Lower leg skin (tissue), 3 donors: Measurements from ENCODE around the gene PARS2.

ENCODE experiments used
- CTCF ChIP-seq, 3 donors: fragments of 450-650 bp; IDR thresholded peaks; one replicate each; pipeline ENCODE4 v1.5.1; 2016; ENCODE audit warnings: antibody characterized with exemption in 3 of 3, mild to moderate bottlenecking in 3 of 3, moderate library complexity in 2 of 3
- POLR2A ChIP-seq, 2 donors: fragments of 450-650 bp; IDR thresholded peaks; one replicate each; pipeline ENCODE4 v1.6.1; 2016 to 2017; ENCODE audit warnings: antibody characterized with exemption in 2 of 2, mild to moderate bottlenecking in 1 of 2, moderate library complexity in 1 of 2

GRCh38 chr1:54743416-54744226, 20.7 kb downstream of the PARS2 start:
- TF ChIP-seq POLR2A (IDR thresholded peaks at IDR 0.05) (no peak), CTCF (IDR thresholded peaks at IDR 0.05) (no peak)
